ENCODE data around the gene CASP3.

Gene CASP3

GRCh38 chr4:184651899-184652298, 2.7 kb upstream of the CASP3 start:
- H3K4me2 ChIP-seq (ENCODE audit: low read depth, low read length, poor library complexity, severe bottlenecking) = peak overlapping the region; percentile 20
- H3K9me2 ChIP-seq (replicated peaks; ENCODE audit: low read depth, low read length) = no peaks in the 10 kb centered on the region
- no peaks in the 10 kb centered on the region for H3K27me3 ChIP-seq (ENCODE audit: insufficient read depth, low read length, poor library complexity, severe bottlenecking)
- peak overlapping the region; percentile 15 for H3K4me3 ChIP-seq (ENCODE audit: low read length, poor library complexity, severe bottlenecking)
- TF ChIP-seq, protein P1, sequence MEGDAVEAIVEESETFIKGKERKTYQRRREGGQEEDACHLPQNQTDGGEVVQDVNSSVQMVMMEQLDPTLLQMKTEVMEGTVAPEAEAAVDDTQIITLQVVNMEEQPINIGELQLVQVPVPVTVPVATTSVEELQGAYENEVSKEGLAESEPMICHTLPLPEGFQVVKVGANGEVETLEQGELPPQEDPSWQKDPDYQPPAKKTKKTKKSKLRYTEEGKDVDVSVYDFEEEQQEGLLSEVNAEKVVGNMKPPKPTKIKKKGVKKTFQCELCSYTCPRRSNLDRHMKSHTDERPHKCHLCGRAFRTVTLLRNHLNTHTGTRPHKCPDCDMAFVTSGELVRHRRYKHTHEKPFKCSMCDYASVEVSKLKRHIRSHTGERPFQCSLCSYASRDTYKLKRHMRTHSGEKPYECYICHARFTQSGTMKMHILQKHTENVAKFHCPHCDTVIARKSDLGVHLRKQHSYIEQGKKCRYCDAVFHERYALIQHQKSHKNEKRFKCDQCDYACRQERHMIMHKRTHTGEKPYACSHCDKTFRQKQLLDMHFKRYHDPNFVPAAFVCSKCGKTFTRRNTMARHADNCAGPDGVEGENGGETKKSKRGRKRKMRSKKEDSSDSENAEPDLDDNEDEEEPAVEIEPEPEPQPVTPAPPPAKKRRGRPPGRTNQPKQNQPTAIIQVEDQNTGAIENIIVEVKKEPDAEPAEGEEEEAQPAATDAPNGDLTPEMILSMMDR (conservative IDR thresholded peaks at IDR 0.05; ENCODE audit: low read length) = no peak
- no peak for TF ChIP-seq EZH2phosphoT487 (IDR thresholded peaks at IDR 0.05; ENCODE audit: borderline replicate concordance)
- H3K4me1 ChIP-seq (ENCODE audit: insufficient read depth, low read length, poor library complexity, severe bottlenecking) = peaks cover 22% of the 10 kb centered on the region
- H2AFZ ChIP-seq (ENCODE audit: low read length) = no peak overlapping the region
- H4K20me1 ChIP-seq (ENCODE audit: insufficient read depth, low read length, poor library complexity, severe bottlenecking) = peaks cover 21% of the 10 kb centered on the region
- peaks cover 37% of the 10 kb centered on the region for H3K79me2 ChIP-seq (ENCODE audit: insufficient read depth, low read length)
- H3F3A ChIP-seq (ENCODE audit: low read depth) = 0 out of 2 replicates have a peak, but pooled peaks cover 2% of the 10 kb centered on the region
- no peaks in the 10 kb centered on the region for H3K9me3 ChIP-seq (ENCODE audit: insufficient read depth, low read depth, low read length)
- H3K9ac ChIP-seq (ENCODE audit: low read depth, low read length, poor library complexity, severe bottlenecking) = no peak overlapping the region
- H3K36me3 ChIP-seq (ENCODE audit: insufficient read depth, low read length) = no peaks in the 10 kb centered on the region

- Histone ChIP-seq H3K27me3 (ENCODE audit: insufficient read depth, low read length, poor library complexity, severe bottlenecking) (no peaks in the 10 kb centered on the region), H3K79me2 (ENCODE audit: insufficient read depth, low read length) (peaks cover 54% of the 10 kb centered on the region), H3F3A (ENCODE audit: low read depth) (0 out of 2 replicates have a peak, but pooled peaks cover 2% of the 10 kb centered on the region), H3K9me2 (replicated peaks; ENCODE audit: low read depth, low read length) (no peaks in the 10 kb centered on the region), H3K4me1 (ENCODE audit: insufficient read depth, low read length, poor library complexity, severe bottlenecking) (peaks cover 34% of the 10 kb centered on the region), H4K20me1 (ENCODE audit: insufficient read depth, low read length, poor library complexity, severe bottlenecking) (peaks cover 38% of the 10 kb centered on the region), H3K4me3 (ENCODE audit: low read length, poor library complexity, severe bottlenecking) (peak overlapping the region; percentile 82), H3K9me3 (ENCODE audit: insufficient read depth, low read depth, low read length) (no peaks in the 10 kb centered on the region), H3K4me2 (ENCODE audit: low read depth, low read length, poor library complexity, severe bottlenecking) (peak overlapping the region; percentile 67), H3K9ac (ENCODE audit: low read depth, low read length, poor library complexity, severe bottlenecking) (peak overlapping the region; percentile 92), H2AFZ (ENCODE audit: low read length) (peak overlapping the region; percentile 49), H3K36me3 (ENCODE audit: insufficient read depth, low read length) (no peaks in the 10 kb centered on the region)
- TF ChIP-seq EZH2phosphoT487 (IDR thresholded peaks at IDR 0.05; ENCODE audit: borderline replicate concordance) = no peak
- TF ChIP-seq, protein P1 (conservative IDR thresholded peaks at IDR 0.05; ENCODE audit: low read length) = no peak
These were observed 966 bp upstream of the CASP3 start for GRCh38 chr4:184649971-184650855.

DNA sequence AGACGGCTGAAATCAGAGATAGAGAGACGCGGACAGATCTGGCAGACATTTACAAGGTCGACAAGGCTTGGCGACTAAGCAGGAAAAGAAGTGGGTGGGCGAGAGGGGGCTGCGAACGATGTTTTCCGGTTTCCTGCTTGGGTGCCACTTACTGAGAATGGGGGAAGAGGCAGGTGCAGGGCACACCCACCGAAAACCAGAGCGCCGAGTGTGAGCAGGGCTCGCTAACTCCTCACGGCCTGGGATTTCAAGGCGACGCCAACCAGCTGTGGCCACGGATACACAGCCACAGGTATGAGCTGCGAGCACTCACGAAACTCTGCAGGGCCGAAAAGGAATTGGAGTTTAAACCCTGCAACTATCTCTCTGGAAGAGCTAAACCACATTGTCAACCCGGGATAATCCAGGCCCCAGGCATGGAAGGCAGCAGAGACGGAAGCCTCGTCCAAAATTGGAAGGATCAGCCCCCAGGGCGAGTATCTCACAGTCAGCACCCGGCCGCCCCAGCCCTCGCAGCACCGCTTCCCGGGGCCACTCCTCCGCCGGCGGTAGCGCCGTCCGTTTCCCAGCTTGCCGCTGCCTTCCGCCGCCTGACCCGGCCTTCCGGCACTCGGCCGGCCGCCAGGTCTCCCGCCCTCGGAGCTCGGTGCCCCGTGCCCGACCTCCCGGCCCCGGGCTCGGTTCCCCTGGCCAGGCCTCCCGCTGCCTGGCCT, 778 bp downstream of the CASP3 start:
- peak overlapping the region; percentile 96 for H3K9ac ChIP-seq (ENCODE audit: low read depth, low read length, poor library complexity, severe bottlenecking)
- H3F3A ChIP-seq (ENCODE audit: low read depth) = 0 out of 2 replicates have a peak, but pooled peaks cover 2% of the 10 kb centered on the region
- no peaks in the 10 kb centered on the region for H3K27me3 ChIP-seq (ENCODE audit: insufficient read depth, low read length, poor library complexity, severe bottlenecking)
- no peaks in the 10 kb centered on the region for H3K9me3 ChIP-seq (ENCODE audit: insufficient read depth, low read depth, low read length)
- H3K4me1 ChIP-seq (ENCODE audit: insufficient read depth, low read length, poor library complexity, severe bottlenecking) = peaks cover 49% of the 10 kb centered on the region
- TF ChIP-seq, protein P1 (conservative IDR thresholded peaks at IDR 0.05; ENCODE audit: low read length) = no peak
- no peak for TF ChIP-seq EZH2phosphoT487 (IDR thresholded peaks at IDR 0.05; ENCODE audit: borderline replicate concordance)
- peaks cover 53% of the 10 kb centered on the region for H4K20me1 ChIP-seq (ENCODE audit: insufficient read depth, low read length, poor library complexity, severe bottlenecking)
- H3K4me2 ChIP-seq (ENCODE audit: low read depth, low read length, poor library complexity, severe bottlenecking) = peak overlapping the region; percentile 98
- H3K4me3 ChIP-seq (ENCODE audit: low read length, poor library complexity, severe bottlenecking) = peak overlapping the region; percentile 92
- H3K9me2 ChIP-seq (replicated peaks; ENCODE audit: low read depth, low read length) = no peaks in the 10 kb centered on the region
- no peaks in the 10 kb centered on the region for H3K36me3 ChIP-seq (ENCODE audit: insufficient read depth, low read length)
- peak overlapping the region; percentile 35 for H2AFZ ChIP-seq (ENCODE audit: low read length)
- H3K79me2 ChIP-seq (ENCODE audit: insufficient read depth, low read length) = peaks cover 71% of the 10 kb centered on the region
